ENCODE data around the gene CEACAM1. TPM values are rescaled to one million over a fixed set of nuclear protein-coding genes. Genes with fewer than 3 reads are reported as not detected.
A peak's percentile ranks its signal among the peaks of the same experiment; 100 is the strongest.

The CEACAM1 gene
- total RNA-seq, 1 experiment from 2014 or later, result 0.95 TPM

GRCh38 chr19:42554046-42554575, 25.8 kb upstream of the CEACAM1 start:
- BruUV-seq (replicated peaks), result no TSS peak
- no peaks in the 10 kb centered on the region for H3F3A ChIP-seq (ENCODE audit: low read length, unreplicated experiment)
- intact Hi-C loops (cut with micrococcal nuclease), result no loop called here
- no peak overlapping the region for H3K27ac ChIP-seq (ENCODE audit: low read length)
- no peak overlapping the region for H3K4me3 ChIP-seq (ENCODE audit: low read length)
- no peaks in the 10 kb centered on the region for H3K9me3 ChIP-seq (ENCODE audit: low read length)
- ChIA-PET CTCF (no interaction called here), POLR2A (ENCODE audit: unreplicated experiment) (no interaction called here)
- no peaks in the 10 kb centered on the region for H3K9me2 ChIP-seq (replicated peaks; ENCODE audit: low read length)
- no peak overlapping the region for H3K9ac ChIP-seq (ENCODE audit: low read length)
- DNase-seq, result no peak
- H3K4me2 ChIP-seq (ENCODE audit: low read length), result no peak overlapping the region
- no peaks in the 10 kb centered on the region for H3K27me3 ChIP-seq (ENCODE audit: low read length)
- no peaks in the 10 kb centered on the region for H3K36me3 ChIP-seq (ENCODE audit: low read depth, low read length)
- H3K4me1 ChIP-seq (ENCODE audit: insufficient read depth, low read length), result no peaks in the 10 kb centered on the region
- H4K20me1 ChIP-seq (ENCODE audit: low read length), result no peaks in the 10 kb centered on the region
- H2AFZ ChIP-seq (ENCODE audit: low read length), result no peak overlapping the region
- no peaks in the 10 kb centered on the region for H3K79me2 ChIP-seq (ENCODE audit: low read length)
- no peak for ATAC-seq
- no peak for TF ChIP-seq EZH2 (IDR thresholded peaks at IDR 0.05; ENCODE audit: low read length, unreplicated experiment)
- no peak for TF ChIP-seq CTCF (conservative IDR thresholded peaks at IDR 0.05; ENCODE audit: low read depth, low read length)
- TF ChIP-seq EZH2phosphoT487 (IDR thresholded peaks at IDR 0.05; ENCODE audit: borderline replicate concordance, low read length), result no peak

- no peaks in the 10 kb centered on the region for H3K27me3 ChIP-seq (ENCODE audit: low read length)
- POLR2A ChIA-PET (ENCODE audit: unreplicated experiment), result no interaction called here
- H3F3A ChIP-seq (ENCODE audit: low read length, unreplicated experiment), result no peaks in the 10 kb centered on the region
- no peak overlapping the region for H3K4me2 ChIP-seq (ENCODE audit: low read length)
- intact Hi-C loops (cut with micrococcal nuclease), result no loop called here
- H3K4me3 ChIP-seq (ENCODE audit: low read length), result no peak overlapping the region
- no peaks in the 10 kb centered on the region for H3K4me1 ChIP-seq (ENCODE audit: insufficient read depth, low read length)
- H3K9me3 ChIP-seq (ENCODE audit: low read length), result no peaks in the 10 kb centered on the region
- no peak for TF ChIP-seq EZH2phosphoT487 (IDR thresholded peaks at IDR 0.05; ENCODE audit: borderline replicate concordance, low read length)
- TF ChIP-seq CTCF (conservative IDR thresholded peaks at IDR 0.05; ENCODE audit: low read depth, low read length), result no peak
- no peak for TF ChIP-seq EZH2 (IDR thresholded peaks at IDR 0.05; ENCODE audit: low read length, unreplicated experiment)
- DNase-seq, result peak; percentile 38
- H3K27ac ChIP-seq (ENCODE audit: low read length), result no peak overlapping the region
- no peak overlapping the region for H3K9ac ChIP-seq (ENCODE audit: low read length)
- no peaks in the 10 kb centered on the region for H3K9me2 ChIP-seq (replicated peaks; ENCODE audit: low read length)
- CTCF ChIA-PET, result interaction anchor here (0.6 to 0.7 kb wide), 2 partner anchors 99 to 112 kb away, joined by 5 to 9 read pairs; no protein-coding TSS in a partner anchor
- ATAC-seq, result no peak
- H3K79me2 ChIP-seq (ENCODE audit: low read length), result no peaks in the 10 kb centered on the region
- no peak overlapping the region for H2AFZ ChIP-seq (ENCODE audit: low read length)
- no peaks in the 10 kb centered on the region for H3K36me3 ChIP-seq (ENCODE audit: low read depth, low read length)
- no peaks in the 10 kb centered on the region for H4K20me1 ChIP-seq (ENCODE audit: low read length)
- no TSS peak for BruUV-seq (replicated peaks)
Observed at GRCh38 chr19:42553292-42554045, 25.2 kb upstream of the CEACAM1 start.
